ENCODE data around the gene COL6A1.

The COL6A1 gene

GRCh38 chr21:46035809-46036695 is 54.5 kb downstream of the COL6A1 start:
- Histone ChIP-seq H3K27ac (no peak overlapping the region), H3K4me3 (no peak overlapping the region), H4K20me1 (no peaks in the 10 kb centered on the region; a peak in 1 of 22 replicates), H3K4me1 (peaks cover 6 to 24% (median 20%) of the 10 kb centered on the region in 10 experiments; a peak in 18 of 20 replicates), H3K9me3 (replicated peaks in 1 of 11) (0 out of 22 replicates have a peak, but pooled peaks cover 0 to 2% (median 0%) of the 10 kb centered on the region in 11 experiments), H3K36me3 (no peaks in the 10 kb centered on the region), H3K4me2 (peak overlapping the region in 9 of 11 experiments; percentile 9 to 32 (median 20); a peak in 6 of 22 replicates), H3K9ac (no peak overlapping the region), H3K27me3 (no peaks in the 10 kb centered on the region)
- TF ChIP-seq Cebpa-rat (IDR thresholded peaks at IDR 0.05), result no peak

- Histone ChIP-seq H3K27me3 (no peaks in the 10 kb centered on the region), H4K20me1 (no peaks in the 10 kb centered on the region; a peak in 1 of 22 replicates), H3K27ac (no peak overlapping the region), H3K4me1 (peaks cover 6 to 24% (median 20%) of the 10 kb centered on the region in 10 experiments; a peak in 18 of 20 replicates), H3K9ac (no peak overlapping the region), H3K4me3 (no peak overlapping the region), H3K36me3 (no peaks in the 10 kb centered on the region), H3K9me3 (replicated peaks in 1 of 11) (no peaks in the 10 kb centered on the region), H3K4me2 (peak overlapping the region in 8 of 11 experiments; percentile 9 to 32 (median 18); a peak in 4 of 22 replicates)
- no peak for TF ChIP-seq Cebpa-rat (IDR thresholded peaks at IDR 0.05)
Measured at GRCh38 chr21:46036696-46037330, 55.2 kb downstream of the COL6A1 start.

GRCh38 chr21:46037331-46038325 is 56.1 kb downstream of the COL6A1 start:
- no peak for TF ChIP-seq Cebpa-rat (IDR thresholded peaks at IDR 0.05)
- no peak overlapping the region for H3K9ac ChIP-seq
- no peak overlapping the region for H3K27ac ChIP-seq
- H3K27me3 ChIP-seq, result no peaks in the 10 kb centered on the region
- no peak overlapping the region for H3K4me3 ChIP-seq
- no peaks in the 10 kb centered on the region for H3K36me3 ChIP-seq
- H3K4me1 ChIP-seq, result peaks cover 6 to 24% (median 20%) of the 10 kb centered on the region in 10 experiments; a peak in 18 of 20 replicates
- H4K20me1 ChIP-seq, result no peaks in the 10 kb centered on the region; a peak in 1 of 22 replicates
- H3K9me3 ChIP-seq (replicated peaks in 1 of 11), result no peaks in the 10 kb centered on the region
- H3K4me2 ChIP-seq, result no peak overlapping the region

- no peak overlapping the region for H3K4me3 ChIP-seq
- no peak overlapping the region for H3K27ac ChIP-seq
- H3K9me3 ChIP-seq (replicated peaks in 1 of 11), result no peaks in the 10 kb centered on the region
- peaks cover 6 to 24% (median 20%) of the 10 kb centered on the region in 10 experiments; a peak in 18 of 20 replicates for H3K4me1 ChIP-seq
- peak overlapping the region in 10 of 11 experiments; percentile 7 to 54 (median 29); a peak in 14 of 22 replicates for H3K4me2 ChIP-seq
- H3K9ac ChIP-seq, result no peak overlapping the region
- no peak for TF ChIP-seq Cebpa-rat (IDR thresholded peaks at IDR 0.05)
- no peaks in the 10 kb centered on the region for H3K27me3 ChIP-seq
- no peaks in the 10 kb centered on the region; a peak in 1 of 22 replicates for H4K20me1 ChIP-seq
- H3K36me3 ChIP-seq, result no peaks in the 10 kb centered on the region
Measured at GRCh38 chr21:46038341-46038829, 56.8 kb downstream of the COL6A1 start.

- no peak overlapping the region for H3K9ac ChIP-seq
- no peaks in the 10 kb centered on the region for H3K9me3 ChIP-seq (replicated peaks in 1 of 11)
- H4K20me1 ChIP-seq, result no peaks in the 10 kb centered on the region; a peak in 1 of 22 replicates
- peaks cover 6 to 24% (median 20%) of the 10 kb centered on the region in 10 experiments; a peak in 18 of 20 replicates for H3K4me1 ChIP-seq
- no peak overlapping the region for H3K4me3 ChIP-seq
- TF ChIP-seq Cebpa-rat (IDR thresholded peaks at IDR 0.05), result no peak
- H3K27ac ChIP-seq, result no peak overlapping the region
- H3K4me2 ChIP-seq, result peak overlapping the region; percentile 7 to 54 (median 28); a peak in 17 of 22 replicates
- H3K27me3 ChIP-seq, result no peaks in the 10 kb centered on the region
- no peaks in the 10 kb centered on the region for H3K36me3 ChIP-seq
Measured at GRCh38 chr21:46038871-46039397, 57.4 kb downstream of the COL6A1 start.

- Histone ChIP-seq H4K20me1 (no peaks in the 10 kb centered on the region; a peak in 1 of 22 replicates), H3K4me3 (no peak overlapping the region), H3K36me3 (no peaks in the 10 kb centered on the region), H3K27me3 (no peaks in the 10 kb centered on the region), H3K9ac (no peak overlapping the region), H3K9me3 (replicated peaks in 1 of 11) (no peaks in the 10 kb centered on the region), H3K4me2 (peak overlapping the region in 4 of 11 experiments; percentile 13 to 28 (median 22); a peak in 5 of 22 replicates), H3K27ac (no peak overlapping the region), H3K4me1 (peaks cover 6 to 24% (median 20%) of the 10 kb centered on the region in 10 experiments; a peak in 18 of 20 replicates)
- TF ChIP-seq Cebpa-rat (IDR thresholded peaks at IDR 0.05), result no peak
Measured at GRCh38 chr21:46039891-46040660, 58.5 kb downstream of the COL6A1 start.

GRCh38 chr21:46040707-46041106 is 59.1 kb downstream of the COL6A1 start:
- Histone ChIP-seq H4K20me1 (no peaks in the 10 kb centered on the region; a peak in 1 of 22 replicates), H3K36me3 (no peaks in the 10 kb centered on the region), H3K27ac (no peak overlapping the region), H3K9me3 (replicated peaks in 1 of 11) (no peaks in the 10 kb centered on the region), H3K9ac (no peak overlapping the region), H3K4me3 (no peak overlapping the region), H3K4me1 (peaks cover 6 to 24% (median 18%) of the 10 kb centered on the region in 10 experiments; a peak in 18 of 20 replicates), H3K4me2 (peak overlapping the region in 4 of 11 experiments; percentile 13 to 24 (median 18); a peak in 3 of 22 replicates), H3K27me3 (no peaks in the 10 kb centered on the region)
- TF ChIP-seq Cebpa-rat (IDR thresholded peaks at IDR 0.05), result no peak
